EL (cell line): ENCODE data around the gene PTPRA.
"Not testable (repeated sequence)": the region's sequence is repeated elsewhere in the genome, so short reads cannot be mapped to it uniquely, and the experiment has no call there.

Experiments used
- DNase-seq: peaks from one replicate; pipeline ENCODE4 v3.0.0-alpha.2; 2016

Gene PTPRA

DNA sequence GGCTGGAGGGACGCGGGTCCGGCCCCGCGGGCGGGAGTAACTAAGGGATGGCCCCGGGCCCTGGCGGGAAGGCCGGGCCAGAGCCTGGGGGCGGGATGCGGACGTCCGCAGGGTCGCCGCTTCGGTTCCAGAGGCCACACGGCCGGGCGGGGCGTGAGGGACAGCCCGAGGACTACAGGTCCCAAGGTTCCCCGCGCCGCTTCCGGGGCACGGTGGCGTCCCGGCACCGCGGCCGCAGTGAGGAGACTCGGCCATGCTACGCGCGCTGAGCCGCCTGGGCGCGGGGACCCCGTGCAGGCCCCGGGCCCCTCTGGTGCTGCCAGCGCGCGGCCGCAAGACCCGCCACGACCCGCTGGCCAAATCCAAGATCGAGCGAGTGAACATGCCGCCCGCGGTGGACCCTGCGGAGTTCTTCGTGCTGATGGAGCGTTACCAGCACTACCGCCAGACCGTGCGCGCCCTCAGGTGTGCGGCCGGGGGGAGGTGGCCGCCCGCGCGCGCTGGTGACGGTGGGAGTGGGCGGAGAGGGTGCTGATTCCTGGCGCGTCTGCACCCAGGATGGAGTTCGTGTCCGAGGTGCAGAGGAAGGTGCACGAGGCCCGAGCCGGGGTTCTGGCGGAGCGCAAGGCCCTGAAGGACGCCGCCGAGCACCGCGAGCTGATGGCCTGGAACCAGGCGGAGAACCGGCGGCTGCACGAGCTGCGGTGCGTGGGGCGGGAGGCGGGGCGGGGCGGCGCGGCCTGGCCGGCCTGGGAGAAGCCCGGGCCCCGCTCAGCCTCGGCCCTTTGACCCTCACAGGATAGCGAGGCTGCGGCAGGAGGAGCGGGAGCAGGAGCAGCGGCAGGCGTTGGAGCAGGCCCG, 172.8 kb downstream of the PTPRA start, which contains the start of gene MRPS26:
TSS of gene MRPS26 (plus strand) at position 237 of the 861 bp plus-strand sequence. CDS start at position 254, 17 bp downstream.
- DNase-seq, result peak; percentile 89

GRCh38 chr20:3046677-3047462, 173.6 kb downstream of the PTPRA start:
- DNase-seq, result peak; percentile 24

DNA sequence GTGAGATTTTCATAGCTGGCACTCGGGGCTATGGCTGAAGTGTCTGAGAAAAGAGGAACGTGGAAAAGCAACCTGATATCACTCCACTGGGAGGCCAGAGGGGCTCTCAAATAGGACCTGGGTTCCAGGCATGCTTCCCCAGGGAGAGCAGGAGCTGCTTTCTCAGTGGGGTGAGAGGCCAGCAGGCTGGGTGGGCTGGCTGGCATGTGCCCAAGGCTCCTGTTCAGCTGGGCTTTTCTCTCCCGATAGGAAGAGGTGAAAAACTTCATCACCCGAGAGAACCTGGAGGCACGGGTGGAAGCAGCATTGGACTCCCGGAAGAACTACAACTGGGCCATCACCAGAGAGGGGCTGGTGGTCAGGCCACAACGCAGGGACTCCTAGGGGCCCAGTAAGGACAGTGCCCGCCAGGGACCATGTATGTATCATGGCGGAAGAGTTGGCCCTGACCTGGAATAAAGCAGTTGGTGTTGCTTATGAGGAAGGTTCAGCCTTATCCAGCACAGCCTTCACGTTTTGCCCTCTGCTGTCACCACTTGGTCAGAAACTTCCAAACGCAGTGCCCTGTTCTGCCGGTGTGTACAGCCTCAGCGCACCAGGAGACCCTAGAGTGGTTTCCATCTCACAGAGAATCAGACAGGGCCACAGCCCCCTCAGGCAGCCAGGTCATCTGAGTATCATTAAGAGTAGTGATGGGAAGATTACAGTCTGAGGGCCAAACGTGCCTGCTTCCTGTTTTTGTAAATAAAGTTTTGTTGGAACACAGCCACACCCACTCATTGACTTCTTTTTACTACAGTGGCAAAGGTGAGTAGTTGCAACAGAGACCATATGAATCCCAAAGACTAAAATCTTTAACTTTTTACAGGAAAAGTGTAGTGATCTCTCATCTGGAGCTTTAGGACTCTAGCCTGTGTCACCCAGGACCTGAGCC, 174.5 kb downstream of the PTPRA start:
- no peak for DNase-seq

- no peak for DNase-seq
These were observed 178.2 kb downstream of the PTPRA start for GRCh38 chr20:3051385-3052019.

GRCh38 chr20:3059489-3059888, 186.2 kb downstream of the PTPRA start:
- no peak for DNase-seq

- DNase-seq, result not testable (repeated sequence)
These were observed 190.8 kb downstream of the PTPRA start for GRCh38 chr20:3064119-3064518.

- DNase-seq, result peak; percentile 24
These were observed 194.1 kb downstream of the PTPRA start for GRCh38 chr20:3067139-3068014.

DNA sequence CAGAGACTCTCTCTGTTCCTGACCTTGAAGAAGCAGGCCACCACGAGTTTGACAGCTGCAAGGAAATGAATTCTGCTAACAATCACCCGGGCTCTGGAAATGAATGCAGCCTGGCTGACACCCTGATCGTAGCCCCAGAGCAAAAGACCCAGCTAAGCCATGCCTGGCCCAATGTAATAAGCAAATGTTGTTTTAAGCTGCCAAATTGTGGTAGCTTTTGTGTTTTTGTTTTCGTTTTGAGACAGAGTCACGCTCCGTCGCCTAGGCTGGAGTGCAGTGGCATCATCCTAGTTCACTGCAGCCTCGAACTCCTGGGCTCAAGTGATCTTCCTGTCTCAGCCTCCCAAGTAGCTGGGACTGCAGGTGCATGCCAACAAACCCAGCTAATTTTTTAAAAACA, 194.8 kb downstream of the PTPRA start:
- no peak for DNase-seq

DNA sequence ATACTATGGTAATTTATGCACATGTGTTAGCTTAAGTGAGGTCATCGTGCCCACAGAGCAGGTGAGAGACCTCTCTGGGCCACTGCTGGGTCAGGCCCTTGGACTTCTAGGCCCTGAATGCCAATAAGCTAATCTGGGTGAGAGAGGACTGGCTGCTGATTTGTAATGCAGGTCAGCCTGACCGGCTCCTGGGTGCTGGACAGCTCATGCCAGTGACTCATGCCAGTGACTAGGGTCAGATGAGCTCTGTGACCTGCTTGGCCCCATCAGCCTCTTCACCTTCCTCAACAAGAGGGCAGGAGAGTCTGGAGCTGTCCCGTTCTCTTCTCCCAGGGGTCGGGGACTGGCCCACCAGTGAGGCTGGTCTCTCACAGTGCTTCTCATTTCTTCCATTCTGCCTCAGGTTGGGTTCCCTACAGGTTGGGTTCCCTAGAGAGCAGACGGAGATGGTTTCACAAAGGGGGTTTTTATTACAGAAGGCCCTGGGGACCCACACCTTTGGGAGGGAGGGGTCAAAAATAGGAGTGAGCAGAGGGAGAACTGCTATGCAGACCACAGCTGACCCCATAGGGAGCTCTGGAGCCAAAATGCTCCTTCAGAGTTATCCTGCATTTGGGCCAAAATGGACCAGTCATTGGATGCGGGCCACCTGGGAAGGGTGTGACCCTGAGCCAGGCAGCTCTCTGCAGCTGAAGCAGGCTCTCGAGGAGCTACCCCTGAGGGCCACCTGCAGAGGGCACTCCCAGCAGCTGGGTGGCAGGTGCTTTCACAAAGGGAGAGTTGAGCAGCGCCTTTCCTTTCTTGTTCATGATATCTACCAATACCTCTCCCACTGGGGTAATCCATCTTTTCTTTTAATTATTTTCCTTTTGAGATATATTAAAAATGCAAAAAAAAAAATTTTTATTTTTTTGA, 196.0 kb downstream of the PTPRA start:
- peak; percentile 57 for DNase-seq

DNA sequence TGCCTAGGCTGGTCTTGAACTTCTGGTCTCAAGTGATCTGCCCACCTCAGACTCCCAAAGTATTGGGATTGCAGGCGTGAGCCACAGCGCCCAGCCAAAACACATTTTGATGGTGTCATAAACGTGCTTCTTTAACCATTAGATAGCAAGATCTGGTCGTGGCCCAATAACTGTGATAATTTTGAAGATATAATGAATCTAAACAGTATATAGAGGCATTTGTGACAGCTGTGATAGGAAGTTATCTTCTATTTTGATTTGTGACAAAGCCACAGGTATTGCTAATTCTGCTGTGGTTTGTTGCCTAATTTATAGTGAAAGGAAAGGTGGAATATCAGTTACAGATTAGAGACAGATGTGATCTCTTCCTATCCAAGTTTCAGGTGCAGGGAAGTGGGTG, 197.4 kb downstream of the PTPRA start:
- no peak for DNase-seq

- no peak for DNase-seq
These were observed 198.0 kb downstream of the PTPRA start for GRCh38 chr20:3071266-3071609.

DNA sequence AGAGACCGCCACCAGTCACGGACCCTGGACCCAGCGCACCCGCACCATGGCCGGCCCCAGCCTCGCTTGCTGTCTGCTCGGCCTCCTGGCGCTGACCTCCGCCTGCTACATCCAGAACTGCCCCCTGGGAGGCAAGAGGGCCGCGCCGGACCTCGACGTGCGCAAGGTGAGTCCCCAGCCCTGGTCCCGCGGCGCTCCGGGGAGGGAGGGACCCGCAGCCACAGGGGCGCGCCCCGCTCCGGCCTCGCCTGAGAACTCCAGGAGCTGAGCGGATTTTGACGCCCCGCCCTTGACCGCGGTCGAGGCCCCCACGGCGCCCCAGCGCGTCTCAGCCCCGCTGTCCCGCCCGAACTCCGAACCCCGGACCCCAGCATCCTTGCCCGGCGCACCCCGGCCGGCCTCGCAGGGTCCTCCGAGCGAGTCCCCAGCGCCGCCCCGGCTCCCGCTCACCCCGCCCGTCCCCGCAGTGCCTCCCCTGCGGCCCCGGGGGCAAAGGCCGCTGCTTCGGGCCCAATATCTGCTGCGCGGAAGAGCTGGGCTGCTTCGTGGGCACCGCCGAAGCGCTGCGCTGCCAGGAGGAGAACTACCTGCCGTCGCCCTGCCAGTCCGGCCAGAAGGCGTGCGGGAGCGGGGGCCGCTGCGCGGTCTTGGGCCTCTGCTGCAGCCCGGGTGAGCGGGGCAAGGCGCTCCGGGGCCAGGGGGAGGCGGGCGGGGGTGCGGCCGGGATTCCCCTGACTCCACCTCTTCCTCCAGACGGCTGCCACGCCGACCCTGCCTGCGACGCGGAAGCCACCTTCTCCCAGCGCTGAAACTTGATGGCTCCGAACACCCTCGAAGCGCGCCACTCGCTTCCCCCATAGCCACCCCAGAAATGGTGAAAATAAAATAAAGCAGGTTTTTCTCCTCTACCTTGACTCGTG, 198.6 kb downstream of the PTPRA start, which contains the start of gene OXT:
TSS of gene OXT (plus strand) at position 11 of the 920 bp plus-strand sequence. CDS start at position 47, 36 bp downstream.
- no peak for DNase-seq

GRCh38 chr20:3072530-3073250, 199.4 kb downstream of the PTPRA start:
- DNase-seq, result no peak

DNA sequence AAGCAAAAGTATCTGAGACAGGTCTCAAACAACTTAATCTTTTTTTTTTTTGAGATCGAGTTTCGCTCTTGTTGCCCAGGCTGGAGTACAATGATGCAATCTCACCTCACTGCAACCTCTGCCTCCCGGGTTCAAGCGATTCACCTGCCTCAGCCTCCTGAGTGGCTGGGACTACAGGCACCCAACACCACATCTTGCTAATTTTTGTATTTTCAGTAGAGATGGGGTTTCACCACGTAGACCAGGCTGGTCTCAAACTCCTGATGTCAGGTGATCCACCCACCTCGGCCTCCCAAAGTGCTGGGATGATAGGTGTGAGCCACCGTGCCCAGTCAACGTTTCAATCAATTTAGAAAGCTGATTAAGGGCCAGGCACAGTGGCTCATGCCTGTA, 200.0 kb downstream of the PTPRA start:
- DNase-seq, result not testable (repeated sequence)

DNA sequence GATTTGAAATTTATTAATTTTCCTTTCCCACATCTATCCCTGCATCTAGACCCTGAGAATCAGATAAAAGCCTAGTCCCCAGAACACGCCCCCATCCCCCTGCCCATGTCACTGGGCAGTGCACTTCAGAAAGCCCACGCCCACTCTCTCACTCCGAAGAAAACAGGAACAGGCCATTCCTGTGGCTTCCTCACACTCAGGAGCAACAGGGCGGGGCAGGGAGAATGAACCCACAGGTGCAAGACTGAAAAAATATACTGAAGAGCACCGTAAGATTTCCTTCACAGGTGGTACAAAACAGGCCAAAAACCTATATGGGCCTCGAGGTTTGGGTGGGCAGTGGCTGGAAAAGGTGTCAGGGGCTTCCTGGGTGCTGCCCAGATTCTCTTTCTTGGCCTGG, 201.5 kb downstream of the PTPRA start:
- no peak for DNase-seq

GRCh38 chr20:3075315-3075714, 202.0 kb downstream of the PTPRA start:
- DNase-seq, result not testable (repeated sequence)

- no peak for DNase-seq
These were observed 204.4 kb downstream of the PTPRA start for GRCh38 chr20:3077618-3078134.

DNA sequence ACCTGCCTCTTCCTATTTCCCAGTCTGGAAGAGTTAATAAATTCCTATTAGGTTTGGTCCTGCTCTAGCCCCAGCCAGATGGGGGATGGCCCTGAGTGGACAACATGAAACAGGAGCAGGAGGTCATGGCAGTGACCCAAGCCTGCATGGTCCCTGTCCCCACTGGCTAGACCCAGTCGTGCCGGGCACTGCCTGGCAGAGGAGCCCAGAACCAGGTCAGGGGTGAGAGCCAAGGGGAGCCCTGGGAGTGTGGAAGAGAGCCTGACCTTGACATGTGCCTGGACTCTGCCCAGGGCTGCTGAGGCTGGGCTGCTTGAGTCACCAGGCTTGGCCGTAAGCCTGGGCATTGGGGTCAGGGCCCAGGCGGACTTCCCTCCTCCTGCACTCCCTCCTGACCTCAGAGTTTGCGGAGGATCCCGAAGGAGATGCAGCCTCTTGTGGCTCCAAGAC, 207.7 kb downstream of the PTPRA start:
- peak; percentile 70 for DNase-seq
